Urinary bladder (tissue), 4 donors: ENCODE measurements around the gene KCTD18. TPM values are rescaled to one million over a fixed set of nuclear protein-coding genes. Genes with fewer than 3 reads are reported as not detected.

Experiments used
- DNase-seq: peaks from one replicate; pipeline ENCODE4 v3.0.0-alpha.2; 2015; ENCODE audit errors: extremely low spot score
- H3K27ac ChIP-seq: one replicate; pipeline ENCODE4 v1.5.1; 2013; ENCODE audit warnings: low read depth, mild to moderate bottlenecking, moderate library complexity
- H3K36me3 ChIP-seq: one replicate; pipeline ENCODE4 v1.6.1; 2013; ENCODE audit warnings: mild to moderate bottlenecking, moderate library complexity; ENCODE audit not compliant: insufficient read depth
- H3K4me1 ChIP-seq: one replicate; pipeline ENCODE4 v1.6.1; 2013; ENCODE audit warnings: mild to moderate bottlenecking, moderate library complexity; ENCODE audit not compliant: insufficient read depth
- H3K4me3 ChIP-seq: one replicate; pipeline ENCODE4 v1.5.1; 2013; ENCODE audit warnings: low read depth, low read length
- WGBS: extraction: QIAGEN DNeasy Blood & Tissue Kit; methylation state at CpG from one replicate; pipeline ENCODE4 v1.1.7; 2013; 5-methylcytosine and 5-hydroxymethylcytosine counted together
- polyA plus RNA-seq: library from polyadenylated mRNA; stranded (reverse); fragments of 200-250 nt; gene quantifications from one replicate; pipeline ENCODE4 v1.2.3, GENCODE V29; 2013
- total RNA-seq: library from RNA; depleted of rRNA; stranded (reverse); fragments of >200 nt; gene quantifications from one replicate; pipeline ENCODE4 v1.2.3, GENCODE V29; 2014
- donor health status: healthy with polysubstance abuse.
- donor health status: healthy.

Gene KCTD18
- total and polyA plus RNA-seq, 2 donors: 20.3 to 20.5 TPM

GRCh38 chr2:200506679-200507078 lies 3.2 kb downstream of the KCTD18 start:
- H3K27ac ChIP-seq: no peak overlapping the region
- DNase-seq: no peak
- H3K36me3 ChIP-seq: peaks cover 4% of the 10 kb centered on the region
- peaks cover 1% of the 10 kb centered on the region for H3K4me1 ChIP-seq
- WGBS: 88% methylated on average over 9 of the region's 9 CpGs
- H3K4me3 ChIP-seq: no peak overlapping the region

GRCh38 chr2:200502196-200502595 lies 7.7 kb downstream of the KCTD18 start:
- Histone ChIP-seq H3K36me3 (peaks cover 4% of the 10 kb centered on the region), H3K4me1 (no peaks in the 10 kb centered on the region), H3K4me3 (no peak overlapping the region), H3K27ac (no peak overlapping the region)
- DNase-seq: no peak
- 98% methylated on average over 5 of the region's 5 CpGs for WGBS

- no peak for DNase-seq
- 84% methylated on average over 2 of the region's 2 CpGs for WGBS
- no peaks in the 10 kb centered on the region for H3K4me1 ChIP-seq
- peaks cover 2% of the 10 kb centered on the region for H3K36me3 ChIP-seq
- H3K27ac ChIP-seq: no peak overlapping the region
- H3K4me3 ChIP-seq: no peak overlapping the region
These were observed 11.3 kb downstream of the KCTD18 start for GRCh38 chr2:200498402-200499162.

GRCh38 chr2:200496696-200497095 lies 13.2 kb downstream of the KCTD18 start:
- no peaks in the 10 kb centered on the region for H3K36me3 ChIP-seq
- WGBS: 95% methylated on average over 1 of the region's 1 CpG

GRCh38 chr2:200494048-200494447 lies 15.8 kb downstream of the KCTD18 start:
- Histone ChIP-seq H3K36me3 (no peaks in the 10 kb centered on the region), H3K4me3 (no peak overlapping the region), H3K27ac (no peak overlapping the region), H3K4me1 (no peaks in the 10 kb centered on the region)
- WGBS: 94% methylated on average over 2 of the region's 2 CpGs
- no peak for DNase-seq

More at GRCh38 chr2:200496696-200497095, 13.2 kb downstream of the KCTD18 start:
- DNase-seq: no peak
- Histone ChIP-seq H3K4me1 (no peaks in the 10 kb centered on the region), H3K27ac (no peak overlapping the region), H3K4me3 (no peak overlapping the region)

- no peak for DNase-seq
- Histone ChIP-seq H3K4me1 (no peaks in the 10 kb centered on the region), H3K4me3 (no peak overlapping the region), H3K36me3 (no peaks in the 10 kb centered on the region), H3K27ac (no peak overlapping the region)
These were observed 17.2 kb downstream of the KCTD18 start for GRCh38 chr2:200492656-200493055.

GRCh38 chr2:200490001-200490400 lies 19.9 kb downstream of the KCTD18 start:
- Histone ChIP-seq H3K27ac (no peak overlapping the region), H3K4me3 (no peak overlapping the region), H3K4me1 (no peaks in the 10 kb centered on the region), H3K36me3 (no peaks in the 10 kb centered on the region)
- DNase-seq: no peak
- 94% methylated on average over 22 of the region's 22 CpGs for WGBS

GRCh38 chr2:200488169-200488568 lies 21.7 kb downstream of the KCTD18 start:
- 80% methylated on average over 4 of the region's 4 CpGs for whole genome bisulfite sequencing
- no peaks in the 10 kb centered on the region for H3K36me3 ChIP-seq
- DNase-seq: no peak
- H3K4me1 ChIP-seq: no peaks in the 10 kb centered on the region
- no peak overlapping the region for H3K4me3 ChIP-seq
- no peak overlapping the region for H3K27ac ChIP-seq

GRCh38 chr2:200486529-200486928 lies 23.3 kb downstream of the KCTD18 start:
- WGBS: 47% methylated on average over 2 of the region's 2 CpGs
- no peak for DNase-seq
- Histone ChIP-seq H3K27ac (no peak overlapping the region), H3K4me3 (no peak overlapping the region), H3K36me3 (no peaks in the 10 kb centered on the region), H3K4me1 (no peaks in the 10 kb centered on the region)

GRCh38 chr2:200484934-200485333 lies 24.9 kb downstream of the KCTD18 start:
- no peak for DNase-seq
- H3K4me3 ChIP-seq: no peak overlapping the region
- H3K36me3 ChIP-seq: no peaks in the 10 kb centered on the region
- no peak overlapping the region for H3K27ac ChIP-seq
- H3K4me1 ChIP-seq: no peaks in the 10 kb centered on the region
- 79% methylated on average over 3 of the region's 3 CpGs for WGBS

GRCh38 chr2:200483729-200484198 lies 26.1 kb downstream of the KCTD18 start:
- no peaks in the 10 kb centered on the region for H3K36me3 ChIP-seq
- DNase-seq: no peak
- WGBS: 43% methylated on average over 4 of the region's 4 CpGs
- no peak overlapping the region for H3K27ac ChIP-seq
- H3K4me3 ChIP-seq: no peak overlapping the region
- H3K4me1 ChIP-seq: no peaks in the 10 kb centered on the region

- no peaks in the 10 kb centered on the region for H3K4me1 ChIP-seq
- no peaks in the 10 kb centered on the region for H3K36me3 ChIP-seq
- H3K4me3 ChIP-seq: no peak overlapping the region
- DNase-seq: no peak
- no peak overlapping the region for H3K27ac ChIP-seq
These were observed 27.7 kb downstream of the KCTD18 start for GRCh38 chr2:200482194-200482593.

- Histone ChIP-seq H3K4me3 (no peak overlapping the region), H3K4me1 (no peaks in the 10 kb centered on the region), H3K27ac (no peak overlapping the region), H3K36me3 (no peaks in the 10 kb centered on the region)
- DNase-seq: no peak
- 38% methylated on average over 8 of the region's 8 CpGs for WGBS
These were observed 30.1 kb downstream of the KCTD18 start for GRCh38 chr2:200479692-200480265.

- DNase-seq: no peak
- no peaks in the 10 kb centered on the region for H3K4me1 ChIP-seq
- H3K27ac ChIP-seq: peak overlapping the region; percentile 14
- no peak overlapping the region for H3K4me3 ChIP-seq
- WGBS: 83% methylated on average over 21 of the region's 21 CpGs
- H3K36me3 ChIP-seq: peaks cover 2% of the 10 kb centered on the region
These were observed 32.2 kb downstream of the KCTD18 start for GRCh38 chr2:200477667-200478131.
